GM21786 (cell line): ENCODE results near the gene HMGCS2.
"Not testable (repeated sequence)": the region's sequence is repeated elsewhere in the genome, so short reads cannot be mapped to it uniquely, and the experiment has no call there.

Source experiments
- ATAC-seq: cut with Tn5 transposase; IDR thresholded peaks from one replicate; pipeline ENCODE4 v1.9.1; 2021; ENCODE audit not compliant: unreplicated experiment

Gene HMGCS2

DNA sequence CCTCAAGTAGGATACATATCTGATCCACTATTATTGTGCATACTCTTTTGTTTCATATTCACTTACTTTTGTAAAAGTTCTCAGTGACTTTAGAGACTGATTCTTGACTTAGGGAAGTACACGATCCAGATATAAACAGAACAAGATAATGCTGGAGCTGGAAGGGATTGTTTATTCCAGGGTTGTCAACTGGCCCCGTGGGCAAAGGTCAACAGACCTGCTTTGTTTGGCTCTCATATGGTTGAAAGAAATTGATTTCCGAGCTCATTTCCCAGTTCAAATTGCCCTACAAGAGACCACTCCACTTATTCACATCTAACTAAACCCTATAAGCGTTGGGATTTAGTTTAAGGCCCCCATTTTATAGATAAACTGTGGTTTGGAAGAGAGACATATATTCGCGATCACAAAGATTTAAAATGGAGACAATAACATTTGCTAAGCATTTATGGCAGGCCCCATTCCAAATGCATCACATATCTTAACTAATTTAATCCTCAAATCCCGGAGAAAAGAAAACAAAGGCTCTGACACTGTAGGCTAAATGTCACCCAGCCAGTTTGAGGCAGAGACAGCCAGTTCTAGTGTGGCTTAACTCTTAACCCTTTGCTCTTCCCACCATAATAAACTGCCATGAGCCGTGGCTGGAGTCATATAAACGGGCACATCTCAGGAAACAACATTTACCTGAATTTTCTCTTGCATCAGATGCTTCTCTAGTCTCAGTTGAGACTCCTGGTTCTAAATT, 21.9 kb upstream of the HMGCS2 start:
- no peak for ATAC-seq

DNA sequence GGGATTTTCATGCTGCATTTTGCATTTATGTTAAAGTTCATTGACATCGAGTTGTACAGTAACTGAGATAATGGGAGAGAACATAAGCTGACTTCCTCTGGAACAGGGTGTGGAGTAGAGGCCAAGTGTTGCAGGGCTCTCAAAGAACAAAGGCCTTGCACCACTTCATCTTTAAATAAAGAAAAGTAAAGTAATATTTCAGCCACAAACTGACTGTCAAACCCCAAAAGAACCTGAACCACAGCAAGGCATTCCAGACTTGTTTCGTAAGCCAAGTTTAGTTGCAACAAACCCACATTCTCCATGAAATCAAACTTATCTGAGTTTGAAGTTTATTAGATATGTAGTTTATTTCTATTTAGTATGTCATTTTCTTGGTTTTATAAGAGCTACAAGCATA, 19.1 kb upstream of the HMGCS2 start:
- no peak for ATAC-seq

GRCh38 chr1:119786473-119787050, 17.9 kb upstream of the HMGCS2 start:
- ATAC-seq: not testable (repeated sequence)

- not testable (repeated sequence) for ATAC-seq
These were observed 17.3 kb upstream of the HMGCS2 start for GRCh38 chr1:119786046-119786445.

GRCh38 chr1:119784191-119784781, 15.6 kb upstream of the HMGCS2 start:
- ATAC-seq: no peak

GRCh38 chr1:119783354-119784185, 14.9 kb upstream of the HMGCS2 start:
- ATAC-seq: no peak

DNA sequence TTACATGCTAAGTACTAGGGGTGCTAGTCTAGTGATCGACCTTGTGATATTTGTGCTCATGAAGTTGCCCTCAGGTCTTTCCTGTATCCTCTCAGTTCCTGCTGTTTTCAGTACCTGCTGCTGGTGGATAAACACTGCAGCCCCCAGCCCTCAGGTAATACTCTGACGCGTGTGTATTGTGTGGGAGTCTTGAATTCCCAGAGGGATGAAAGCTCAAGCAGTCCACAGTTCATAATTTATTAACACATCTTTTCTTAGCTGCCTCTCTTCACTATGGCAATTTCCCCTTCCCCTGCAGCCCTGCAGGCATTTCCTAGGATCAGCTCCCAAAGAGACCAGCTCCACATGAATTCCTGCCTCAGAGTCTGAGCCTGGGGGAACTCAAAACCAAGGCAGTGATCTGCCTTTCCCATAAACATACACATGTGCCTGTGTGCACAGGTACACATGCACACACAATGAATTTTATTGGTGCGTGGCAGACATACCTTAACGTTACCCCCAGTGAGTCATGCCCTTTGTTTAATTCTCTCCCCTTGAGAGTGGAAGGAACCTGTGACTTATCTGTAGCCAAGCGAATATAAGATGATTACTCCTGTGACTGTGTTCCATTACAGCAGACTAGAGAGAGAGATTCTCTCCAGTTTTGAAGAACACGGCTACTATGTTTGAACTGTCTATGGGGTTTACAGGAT, 14.1 kb upstream of the HMGCS2 start:
- no peak for ATAC-seq

DNA sequence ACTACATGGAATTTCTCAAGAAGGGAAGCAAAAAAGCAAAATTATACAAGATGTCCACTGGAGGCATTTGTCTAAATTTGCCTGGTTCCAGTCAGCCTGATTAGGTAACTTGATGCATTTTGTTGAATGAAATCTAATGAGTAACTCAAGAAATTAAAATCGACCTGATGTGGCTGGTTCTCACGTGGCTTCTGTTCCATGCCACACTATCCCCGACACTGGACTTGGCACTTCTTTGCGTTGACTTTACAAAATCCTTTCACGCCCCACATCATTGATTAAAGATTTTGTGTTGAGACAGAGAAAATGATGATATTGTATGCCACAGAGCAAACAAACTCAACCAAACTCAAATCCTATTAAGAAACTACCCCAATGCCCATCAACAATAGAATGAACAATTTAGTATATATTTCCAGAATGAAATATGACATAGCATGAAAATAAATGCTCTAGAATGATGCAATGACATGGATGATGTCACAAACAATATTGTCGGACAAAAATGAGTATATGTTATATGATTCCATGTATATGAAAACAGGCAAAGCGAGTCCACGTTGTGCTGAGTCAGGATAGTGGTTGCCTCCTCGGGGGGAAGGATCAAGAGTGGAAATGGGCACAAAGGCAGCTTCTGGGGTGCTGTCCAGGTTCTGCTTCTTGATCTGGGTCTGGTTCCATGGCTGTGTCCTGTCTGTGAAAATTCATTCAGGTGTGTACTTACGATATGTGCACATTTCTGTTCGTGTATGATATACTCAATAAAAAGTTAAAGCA, 12.9 kb upstream of the HMGCS2 start:
- ATAC-seq: no peak

DNA sequence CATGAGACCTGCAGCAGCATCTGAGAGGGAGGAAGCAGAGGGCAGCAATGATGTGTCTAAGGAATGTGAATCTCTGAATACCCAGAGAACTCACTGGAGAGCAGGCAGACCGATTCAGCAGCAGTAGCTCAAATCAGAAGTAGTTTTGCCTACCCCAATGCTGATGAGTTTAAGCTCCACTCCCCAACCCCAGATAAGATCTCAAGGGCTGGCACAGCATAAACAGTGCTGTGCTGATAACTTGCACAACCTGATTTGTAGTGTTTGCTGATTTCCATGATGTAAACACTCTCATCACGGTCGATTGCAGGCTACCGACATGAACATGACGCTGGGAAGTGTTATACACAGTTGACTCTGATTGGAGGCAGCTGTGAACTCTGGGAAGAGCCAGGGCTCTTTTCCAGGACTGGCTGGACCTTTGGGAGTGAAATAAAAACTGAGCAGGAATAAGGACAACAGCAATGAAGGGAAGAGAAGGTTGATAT, 11.2 kb upstream of the HMGCS2 start:
- ATAC-seq: no peak

DNA sequence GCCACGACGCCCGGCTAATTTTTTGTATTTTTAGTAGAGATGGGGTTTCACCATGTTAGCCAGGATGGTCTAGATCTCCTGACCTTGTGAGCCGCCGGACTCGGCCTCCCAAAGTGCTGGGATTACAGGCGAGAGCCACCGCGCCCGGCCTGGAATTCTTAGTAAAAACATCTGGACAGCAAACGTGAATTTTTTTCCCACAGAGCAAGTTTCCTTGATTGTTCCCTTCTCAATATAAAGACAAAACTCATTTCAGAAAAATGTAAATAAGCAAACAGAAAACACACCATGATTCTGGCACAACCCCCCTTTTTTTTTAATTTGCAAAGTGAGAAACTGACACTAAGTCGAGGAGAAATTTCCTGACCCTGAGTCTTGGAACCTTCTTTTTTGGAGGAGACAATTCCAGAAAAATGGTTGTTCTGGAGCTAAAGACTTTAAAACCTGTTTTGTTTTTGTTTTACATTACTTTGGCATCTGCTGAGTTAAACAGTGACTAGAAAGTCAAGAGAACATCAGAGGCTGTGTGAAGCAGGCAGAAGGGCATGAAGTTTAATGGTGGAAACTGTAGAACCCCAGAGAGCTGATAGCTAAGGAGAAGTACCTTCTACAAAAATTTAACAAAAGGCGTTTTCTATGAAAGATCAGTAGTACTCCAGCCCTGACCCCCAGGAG, 10.3 kb upstream of the HMGCS2 start:
- ATAC-seq: no peak

DNA sequence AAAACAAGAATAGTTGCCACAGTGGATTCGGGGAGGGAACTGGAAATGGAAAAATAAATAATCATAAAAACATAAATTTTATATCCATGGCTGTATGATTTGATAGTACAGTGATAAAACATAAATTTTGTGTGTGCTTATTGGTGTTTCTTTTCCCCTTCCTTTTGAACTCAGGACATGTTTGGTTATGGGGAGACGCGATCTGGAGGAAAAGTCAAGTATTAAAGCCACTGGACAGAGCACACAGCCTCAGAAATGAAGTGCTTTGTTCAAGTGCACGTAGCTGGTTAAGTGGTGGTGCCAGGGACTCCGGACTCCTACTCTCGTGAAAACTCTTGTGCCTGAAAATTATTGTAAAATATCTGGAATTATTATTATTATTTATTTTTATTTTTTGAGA, 9.7 kb upstream of the HMGCS2 start:
- ATAC-seq: no peak

DNA sequence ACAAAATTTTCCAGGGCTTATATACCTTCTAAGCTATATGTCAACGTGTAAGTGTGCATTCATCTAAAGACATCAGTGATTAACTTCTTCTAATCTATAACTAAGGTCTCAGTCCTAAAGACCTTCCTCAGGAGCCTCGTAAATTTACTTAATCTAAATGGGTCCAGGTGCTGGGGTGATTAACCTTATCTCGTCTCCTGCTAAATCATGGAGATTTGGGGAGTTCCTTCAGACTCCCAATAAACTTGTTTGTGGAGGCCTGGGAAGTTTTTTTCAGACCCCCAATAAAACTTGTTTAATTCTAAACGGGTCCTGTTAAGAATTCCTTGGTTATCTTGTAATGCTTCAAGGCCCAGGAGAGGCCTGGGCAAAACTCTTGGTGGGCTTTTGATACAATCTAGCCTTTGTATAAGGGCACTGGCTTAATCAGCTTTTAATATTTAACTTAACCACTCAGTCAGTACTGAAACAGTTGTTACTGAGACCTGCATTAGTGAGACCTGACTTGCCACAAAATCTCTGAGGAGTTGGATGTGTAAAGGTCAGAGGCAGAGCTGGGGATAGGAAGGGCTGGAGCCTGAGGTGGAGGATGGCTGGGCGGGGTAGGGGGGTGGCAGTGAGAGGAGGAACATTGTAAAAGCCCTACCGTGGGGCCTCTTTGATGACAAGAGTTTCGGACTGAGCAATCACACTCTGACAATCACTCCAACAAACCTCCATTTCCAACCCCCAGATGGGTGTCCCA, 6.2 kb upstream of the HMGCS2 start:
- ATAC-seq: no peak

- ATAC-seq: no peak
These were observed 5.1 kb upstream of the HMGCS2 start for GRCh38 chr1:119773711-119774241.

GRCh38 chr1:119772298-119772697, 3.6 kb upstream of the HMGCS2 start:
- no peak for ATAC-seq

GRCh38 chr1:119771770-119772169, 3.1 kb upstream of the HMGCS2 start:
- ATAC-seq: no peak

DNA sequence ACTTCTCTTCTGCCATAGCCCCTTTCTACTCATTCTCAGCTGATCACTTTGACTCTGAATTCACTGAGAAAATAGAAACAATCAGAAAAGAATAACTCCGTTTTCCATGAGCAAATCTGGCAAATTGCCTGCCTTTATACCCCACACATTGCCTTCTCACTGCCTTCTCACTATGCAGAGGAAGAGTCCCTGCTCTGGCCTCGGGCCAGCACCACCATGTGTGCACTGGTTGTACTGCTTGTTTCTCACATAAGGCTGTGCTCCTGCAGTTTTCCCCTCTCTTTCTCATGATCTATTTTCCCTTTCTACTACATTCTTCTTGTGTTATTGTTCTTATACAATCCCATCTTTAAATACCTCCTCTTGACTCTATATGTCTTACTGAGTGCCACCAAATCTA, 2.3 kb upstream of the HMGCS2 start:
- no peak for ATAC-seq

DNA sequence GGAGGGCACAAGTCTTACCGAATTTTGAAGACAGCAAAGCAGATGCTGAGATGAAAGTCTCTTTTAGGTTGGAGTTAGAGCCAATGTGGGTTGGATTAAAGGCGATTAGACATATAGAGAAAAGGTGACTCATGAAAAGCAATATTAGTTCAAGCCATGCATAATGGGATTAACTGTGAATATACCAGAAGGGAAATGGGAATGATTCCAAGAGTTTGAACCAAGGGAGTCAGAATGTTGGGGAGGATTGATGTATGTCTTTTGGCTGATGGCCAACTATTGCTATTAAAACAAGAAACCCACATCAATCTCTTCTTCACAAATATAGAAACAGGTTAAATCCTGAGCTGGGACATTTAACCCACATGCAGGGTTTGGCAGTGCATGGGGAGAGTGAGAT, 1.2 kb downstream of the HMGCS2 start:
- no peak for ATAC-seq

DNA sequence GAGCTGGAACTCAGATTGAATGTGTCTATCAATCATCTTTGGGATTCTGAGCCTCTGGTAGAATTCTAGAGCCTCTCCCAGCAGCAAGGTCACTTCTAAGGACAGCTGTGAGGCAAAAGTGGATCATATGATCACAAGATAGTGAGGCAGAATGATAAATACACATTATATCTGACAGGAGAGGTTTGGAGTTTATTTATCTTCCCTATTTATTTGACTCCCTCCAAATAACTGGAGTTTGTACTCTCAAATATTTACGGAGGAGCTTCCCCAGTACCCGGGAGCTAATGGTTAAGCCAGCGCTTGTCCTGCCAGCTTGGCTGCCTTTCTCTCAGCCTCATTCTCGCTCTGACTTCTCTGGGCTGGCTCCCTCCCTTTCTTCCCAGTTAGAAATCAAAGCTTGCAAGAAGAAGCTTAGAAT, 2.3 kb downstream of the HMGCS2 start:
- ATAC-seq: no peak

- no peak for ATAC-seq
These were observed 4.5 kb downstream of the HMGCS2 start for GRCh38 chr1:119764220-119764619.
